ENCODE data around the gene GLI3.

GLI3 gene

DNA sequence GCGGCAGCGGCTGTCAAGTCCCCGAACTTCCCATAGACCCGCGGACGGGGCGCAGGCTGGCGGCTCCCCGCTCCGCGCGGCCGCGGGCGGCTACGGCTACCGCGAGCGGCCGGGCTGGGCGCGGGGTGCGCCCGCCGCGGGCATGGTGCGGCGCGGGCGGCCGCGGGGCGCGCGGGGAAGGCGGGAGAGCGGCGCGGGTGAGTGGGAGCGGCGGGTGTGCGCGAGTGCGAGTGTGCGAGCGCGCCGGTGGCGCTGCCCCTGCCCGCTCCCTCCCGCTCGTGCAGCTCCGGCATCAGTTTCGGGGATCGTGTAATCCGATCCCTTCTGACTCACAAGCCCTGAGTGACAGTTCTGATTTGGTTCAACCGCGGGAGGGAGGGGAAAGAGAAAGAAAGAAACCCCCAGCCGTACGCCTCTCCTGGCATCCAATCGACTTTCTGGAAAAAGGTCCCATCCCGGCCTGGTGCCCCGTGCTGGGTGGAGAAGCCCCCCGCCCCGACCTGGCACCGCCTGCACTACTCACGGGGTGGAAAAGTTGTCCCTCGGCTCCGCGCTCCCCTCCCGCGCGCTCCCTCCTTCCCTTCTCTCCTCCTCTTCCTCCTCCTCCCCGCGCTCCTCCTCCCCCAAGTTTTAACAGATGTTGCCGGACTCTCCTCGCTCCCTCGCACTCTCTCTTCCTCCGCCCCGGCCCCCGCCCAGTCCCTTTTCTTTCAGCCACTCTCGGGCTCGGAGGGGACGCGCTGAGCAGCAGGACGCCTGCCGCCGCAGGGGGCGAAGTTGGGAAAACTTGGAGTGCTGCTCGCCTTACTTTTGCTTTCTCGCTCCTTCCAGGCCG is at the start of gene GLI3:
GLI3 (minus strand) TSS at position 234 of the 835 bp plus-strand sequence. CDS start 13,956 bp downstream, outside the sequence.
- DNase-seq (ENCODE audit: low read depth in 1 of 2, low spot score in 1 of 2): no peak

DNA sequence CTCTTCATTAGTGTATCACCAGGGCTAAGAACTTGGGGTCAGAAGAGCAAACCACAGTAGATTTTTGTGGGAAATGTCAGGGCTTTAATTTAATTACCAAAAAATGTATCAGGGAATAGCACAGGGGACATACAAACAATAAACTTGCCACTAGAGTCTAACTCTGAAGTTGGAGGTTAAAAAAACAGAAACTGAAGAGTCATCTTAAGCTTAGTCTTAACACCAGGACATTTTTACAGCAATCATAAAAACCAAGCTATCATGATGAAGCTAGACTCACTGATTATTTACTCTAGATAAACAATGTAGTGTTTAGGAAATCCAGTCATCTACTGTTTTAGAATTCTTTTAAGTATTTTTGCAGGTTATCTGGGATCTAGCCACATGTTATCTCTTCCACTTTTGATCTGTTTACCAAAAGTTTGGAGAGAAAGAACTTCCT is 48.4 kb upstream of the GLI3 start:
- no peak for DNase-seq (ENCODE audit: low read depth in 1 of 2, low spot score in 1 of 2)

DNA sequence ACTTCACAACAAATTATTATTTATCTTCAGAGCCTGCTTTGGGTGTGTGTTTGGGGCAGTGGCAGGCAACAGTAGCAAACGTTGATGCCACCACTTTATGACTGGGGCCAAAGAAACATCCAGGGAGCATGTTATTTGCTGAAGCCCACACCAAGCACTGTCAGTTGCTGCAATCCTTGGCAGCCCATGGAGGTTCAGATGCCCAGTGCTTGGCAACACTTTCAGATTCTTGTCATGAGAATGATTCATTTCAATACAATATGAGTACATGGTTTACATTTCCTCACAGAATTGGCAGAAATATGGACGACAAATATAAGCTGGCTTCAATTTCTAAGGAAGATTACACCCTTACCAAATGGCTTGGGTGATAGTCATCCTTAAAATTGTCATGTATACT is 46.5 kb upstream of the GLI3 start:
- DNase-seq (ENCODE audit: low read depth in 1 of 2, low spot score in 1 of 2): no peak

DNA sequence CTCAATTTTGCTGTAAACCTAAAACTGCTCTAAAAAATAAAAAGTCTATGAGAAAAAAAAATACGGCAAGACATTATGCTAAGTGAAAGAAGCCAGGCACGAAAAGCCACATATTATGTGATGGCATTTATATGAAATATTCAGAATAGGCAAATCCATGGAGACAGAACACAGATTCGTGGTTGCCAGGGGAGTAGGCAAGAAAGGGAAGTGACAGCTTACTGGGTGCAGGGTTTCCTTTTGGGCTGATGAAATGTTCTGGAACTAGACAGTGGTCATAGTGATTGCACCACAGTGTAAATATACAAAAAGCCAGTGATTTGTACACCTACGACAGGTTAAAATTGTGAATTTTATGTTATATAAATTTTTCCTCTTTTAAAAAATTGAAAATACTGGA is 41.3 kb upstream of the GLI3 start:
- DNase-seq (ENCODE audit: low read depth in 1 of 2, low spot score in 1 of 2): no peak

DNA sequence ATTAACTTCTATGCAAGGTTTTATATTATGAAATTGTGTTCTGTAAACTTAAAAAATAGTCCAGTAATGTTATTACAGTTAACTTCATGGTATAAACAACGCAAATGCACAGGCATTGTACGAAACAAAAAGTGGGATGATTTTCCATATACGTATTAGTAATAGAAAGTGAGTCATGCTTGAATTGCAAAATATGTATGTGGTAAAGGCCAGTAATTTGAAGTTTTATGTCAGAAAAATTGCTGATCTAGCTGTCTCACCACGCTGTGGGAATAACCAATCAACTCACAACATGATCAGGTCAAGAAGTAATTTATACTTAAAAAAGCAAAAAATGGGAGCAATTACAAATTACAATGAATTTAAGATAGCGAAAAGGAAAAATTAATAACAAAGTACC is 37.0 kb upstream of the GLI3 start:
- DNase-seq (ENCODE audit: low read depth in 1 of 2, low spot score in 1 of 2): no peak

DNA sequence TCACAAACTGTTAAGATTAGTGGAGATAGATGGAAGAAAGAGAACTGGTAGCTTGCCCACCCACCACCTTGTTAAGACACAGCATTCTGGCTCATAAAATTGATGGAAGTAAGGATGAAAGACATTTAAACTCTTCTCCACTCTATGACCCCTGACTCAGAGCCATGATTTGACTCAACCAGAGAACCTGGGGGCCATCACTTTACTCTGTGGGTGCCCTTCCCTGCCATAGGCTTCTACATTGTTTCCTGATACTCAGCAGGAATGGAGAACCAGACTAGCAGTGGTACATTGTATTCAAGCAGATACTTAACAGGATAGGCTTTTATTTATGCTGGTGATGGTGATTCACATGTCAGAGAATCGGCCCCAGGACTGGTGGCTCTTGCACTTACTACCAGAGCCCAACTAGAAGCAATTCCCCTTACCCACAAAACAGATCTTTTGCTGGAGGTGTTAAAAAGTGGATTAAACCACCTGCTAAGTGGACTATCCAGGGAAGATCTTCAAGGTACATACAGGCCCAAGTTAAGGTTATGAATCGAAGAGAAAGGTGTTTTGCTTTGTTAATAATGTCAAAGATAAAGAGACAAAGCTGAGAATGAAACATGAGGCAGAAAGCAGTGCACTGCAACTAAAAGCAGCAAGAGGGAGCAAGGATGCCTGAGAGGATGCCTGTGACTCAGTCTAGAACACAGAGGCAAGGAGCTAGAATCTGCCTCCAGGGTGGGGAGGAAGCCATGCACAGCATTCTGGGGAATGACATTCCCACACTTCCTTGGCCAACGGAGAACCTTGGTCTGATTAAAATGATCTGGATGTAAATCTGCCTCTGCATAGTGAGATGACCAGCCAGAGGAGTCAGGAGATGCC is 36.0 kb upstream of the GLI3 start:
- no peak for DNase-seq (ENCODE audit: low read depth in 1 of 2, low spot score in 1 of 2)

DNA sequence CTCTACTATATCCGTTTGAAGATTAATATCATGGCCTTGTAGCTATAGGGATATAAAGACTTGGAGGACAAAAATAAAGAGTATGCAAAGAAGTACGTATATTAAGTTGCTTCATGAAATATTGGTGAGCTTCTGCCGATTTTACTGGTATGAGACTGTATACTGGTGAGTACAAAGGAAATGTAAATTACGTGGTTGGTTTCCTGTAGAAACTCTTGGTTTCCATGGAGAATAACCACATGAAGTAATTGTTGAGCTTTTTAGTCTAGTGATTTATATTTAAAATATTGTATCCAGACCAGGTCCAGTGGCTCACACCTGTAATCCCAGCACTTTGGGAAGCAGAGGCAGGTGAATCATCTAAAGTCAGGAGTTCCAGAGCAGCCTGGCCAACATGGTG is 32.2 kb upstream of the GLI3 start:
- no peak for DNase-seq (ENCODE audit: low read depth in 1 of 2, low spot score in 1 of 2)

DNA sequence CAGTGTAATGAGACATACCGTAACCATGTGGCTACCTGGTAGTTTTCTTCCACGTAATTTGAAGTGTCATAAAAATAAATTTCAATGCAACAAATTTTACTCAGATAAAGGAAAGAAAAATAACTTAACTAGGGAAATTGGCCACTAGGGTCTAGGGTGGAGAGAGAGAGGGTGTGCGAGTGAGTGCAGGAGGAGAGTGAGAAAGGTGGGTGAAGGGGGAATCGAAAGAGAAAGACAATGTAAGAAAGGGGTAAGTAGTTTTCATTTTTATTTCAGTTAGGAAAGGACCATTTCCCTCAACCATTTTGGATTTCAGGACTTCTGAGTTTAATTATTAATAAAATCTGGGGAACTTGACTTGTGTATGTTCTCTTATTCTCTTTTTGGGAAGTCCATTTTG is 27.7 kb upstream of the GLI3 start:
- DNase-seq (ENCODE audit: low read depth in 1 of 2, low spot score in 1 of 2): no peak

DNA sequence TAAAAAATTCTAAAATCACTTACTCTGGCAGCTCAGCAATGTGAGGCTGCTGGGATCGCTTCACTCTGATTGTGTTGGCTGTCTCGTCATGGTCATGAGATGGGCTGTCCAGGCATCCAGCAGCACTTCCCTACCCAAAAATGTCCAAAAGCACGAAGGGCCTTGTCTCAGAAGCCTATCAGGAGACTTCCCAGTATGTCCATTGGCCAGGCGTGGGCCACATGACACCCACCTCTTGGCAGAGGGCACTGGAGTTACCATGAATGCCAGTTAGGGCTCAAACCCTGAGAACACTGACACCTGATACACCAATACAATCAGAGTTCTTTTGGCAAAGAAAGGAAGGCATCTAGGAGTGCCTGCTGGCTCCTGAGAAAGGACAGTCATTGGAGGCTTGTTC is 27.0 kb upstream of the GLI3 start:
- no peak for DNase-seq (ENCODE audit: low read depth in 1 of 2, low spot score in 1 of 2)

DNA sequence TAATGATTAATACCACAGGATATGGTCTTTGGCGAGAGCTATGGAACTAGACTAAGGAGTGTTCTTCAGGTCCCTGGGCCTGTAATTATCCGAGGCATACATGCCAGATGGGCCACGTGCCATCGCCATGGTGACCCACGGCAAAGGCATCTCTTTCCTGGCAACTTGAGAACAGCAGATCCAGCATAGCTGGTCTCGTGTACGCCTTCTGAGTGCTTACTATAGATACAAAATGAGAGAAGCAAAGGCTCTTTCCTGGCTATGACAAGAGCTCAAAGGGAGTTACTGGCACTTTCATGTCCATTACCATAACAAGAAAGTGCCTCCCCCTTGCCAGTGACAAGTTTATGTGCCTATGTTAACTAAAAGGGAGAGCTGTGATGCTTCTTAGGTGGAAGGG is 26.0 kb upstream of the GLI3 start:
- DNase-seq (ENCODE audit: low read depth in 1 of 2, low spot score in 1 of 2): no peak

DNA sequence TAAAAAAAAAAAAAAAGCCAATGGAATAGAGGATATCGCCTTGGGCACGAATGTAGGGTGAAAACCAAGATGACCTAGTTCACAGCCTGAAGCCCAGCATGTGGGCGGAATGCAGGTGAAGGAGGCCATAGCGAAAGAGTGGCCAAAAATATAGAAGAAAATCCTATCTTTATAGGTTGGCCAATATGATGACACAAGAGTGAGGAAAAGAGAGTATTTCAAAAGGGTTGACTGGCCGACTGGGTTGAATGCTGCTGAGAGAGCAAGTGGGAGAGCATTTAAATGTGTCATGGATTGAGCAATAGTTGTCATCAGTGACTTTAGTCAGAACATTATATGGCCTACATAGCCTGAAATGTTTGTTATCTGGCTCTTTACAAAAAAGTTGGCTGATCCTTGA is 17.2 kb upstream of the GLI3 start:
- no peak for DNase-seq (ENCODE audit: low read depth in 1 of 2, low spot score in 1 of 2)

DNA sequence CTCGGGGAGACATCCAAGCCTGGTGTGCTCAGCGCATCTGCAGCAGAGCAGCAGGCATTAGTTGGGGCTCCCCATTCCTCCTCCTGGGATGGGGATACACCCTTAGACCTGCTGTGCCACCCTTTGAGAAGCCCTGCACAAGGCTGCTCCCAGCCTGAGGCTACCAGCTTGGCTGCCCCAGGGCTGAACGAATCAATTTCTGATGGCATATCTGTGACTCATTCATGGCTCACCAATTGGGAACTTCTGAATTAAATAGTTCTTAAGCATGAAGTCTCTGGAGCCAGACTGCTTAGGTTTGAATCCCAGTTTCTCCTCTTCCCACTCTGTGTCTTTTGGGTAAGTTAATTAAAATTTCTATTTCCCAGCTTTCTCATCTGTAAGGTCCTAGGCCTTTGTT is 16.3 kb upstream of the GLI3 start:
- no peak for DNase-seq (ENCODE audit: low read depth in 1 of 2, low spot score in 1 of 2)

DNA sequence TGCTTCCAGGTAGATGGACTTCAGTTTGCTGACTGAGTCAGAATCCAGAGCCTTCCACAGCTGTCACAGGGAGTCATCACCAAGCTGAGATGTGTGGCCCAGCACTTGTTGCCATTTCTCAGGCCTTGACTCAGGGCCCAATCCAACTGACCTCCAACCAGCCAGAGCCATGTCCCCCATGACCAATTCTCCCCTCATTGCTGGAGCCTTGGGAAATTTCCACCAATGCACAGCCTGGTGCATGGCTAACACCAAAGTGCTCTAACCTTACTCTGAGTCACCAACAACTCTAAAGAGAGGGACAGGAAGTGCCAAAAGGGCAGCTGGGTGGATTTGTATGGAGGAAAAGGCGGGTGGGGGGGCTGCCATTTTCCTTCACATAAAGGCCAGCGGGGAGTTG is 13.4 kb upstream of the GLI3 start:
- DNase-seq (ENCODE audit: low read depth in 1 of 2, low spot score in 1 of 2): no peak

DNA sequence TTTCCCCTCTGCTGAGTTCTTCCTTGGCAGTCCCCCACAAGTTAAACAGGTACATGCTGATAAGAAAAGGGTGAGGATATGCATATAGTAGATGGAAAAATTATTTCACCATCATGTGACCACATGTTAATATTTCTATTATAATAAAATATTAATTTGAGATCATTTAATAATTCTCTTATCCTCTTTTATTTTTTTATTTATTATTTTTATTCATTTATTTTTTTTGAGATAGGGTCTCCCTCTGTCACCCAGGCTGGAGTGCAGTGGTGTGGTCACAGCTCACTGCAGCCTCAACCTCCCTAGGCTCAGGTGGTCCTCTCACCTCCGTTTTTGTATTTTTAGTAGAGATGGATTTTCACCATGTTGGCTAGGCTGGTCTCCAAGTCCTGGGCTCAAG is 11.6 kb upstream of the GLI3 start:
- DNase-seq (ENCODE audit: low read depth in 1 of 2, low spot score in 1 of 2): no peak

DNA sequence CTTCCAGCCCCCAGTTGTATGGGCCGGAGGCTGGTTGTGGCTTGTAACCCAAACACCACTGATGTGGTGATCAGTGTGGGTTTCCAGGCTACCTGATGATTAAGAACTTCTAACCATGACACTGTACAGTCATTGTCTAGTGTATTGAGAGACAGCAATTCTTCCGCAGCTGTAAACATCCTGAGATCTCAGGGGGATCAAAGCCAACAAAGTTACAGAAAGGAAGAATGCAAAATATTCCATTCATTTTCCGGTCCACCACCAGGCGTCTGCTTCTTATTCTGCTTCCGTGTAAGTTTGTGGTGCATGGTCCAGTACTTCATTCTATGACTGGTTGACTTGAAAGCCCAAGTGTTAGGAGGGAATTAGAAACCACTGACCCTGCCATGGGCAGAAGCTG is 10.3 kb upstream of the GLI3 start:
- DNase-seq (ENCODE audit: low read depth in 1 of 2, low spot score in 1 of 2): no peak

DNA sequence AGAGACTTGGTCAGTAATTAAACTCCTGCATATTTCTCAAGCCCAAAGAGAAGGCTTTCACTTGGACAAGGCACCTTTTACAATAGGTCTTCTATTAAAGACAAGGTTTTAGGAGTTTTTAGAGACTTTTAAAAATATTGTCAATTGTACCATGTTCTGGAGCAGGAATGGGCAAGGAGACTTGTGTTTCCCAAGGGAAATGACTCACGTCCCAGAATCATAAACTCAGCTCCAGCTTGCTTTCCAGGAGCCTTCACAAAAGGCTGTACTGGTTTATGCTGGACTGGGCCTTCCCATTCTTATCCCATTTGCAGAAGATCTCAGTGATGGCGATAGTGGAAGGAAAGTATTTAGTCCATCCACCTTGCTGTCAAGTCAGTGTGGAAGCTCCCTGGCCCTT is 7.8 kb upstream of the GLI3 start:
- DNase-seq (ENCODE audit: low read depth in 1 of 2, low spot score in 1 of 2): no peak

DNA sequence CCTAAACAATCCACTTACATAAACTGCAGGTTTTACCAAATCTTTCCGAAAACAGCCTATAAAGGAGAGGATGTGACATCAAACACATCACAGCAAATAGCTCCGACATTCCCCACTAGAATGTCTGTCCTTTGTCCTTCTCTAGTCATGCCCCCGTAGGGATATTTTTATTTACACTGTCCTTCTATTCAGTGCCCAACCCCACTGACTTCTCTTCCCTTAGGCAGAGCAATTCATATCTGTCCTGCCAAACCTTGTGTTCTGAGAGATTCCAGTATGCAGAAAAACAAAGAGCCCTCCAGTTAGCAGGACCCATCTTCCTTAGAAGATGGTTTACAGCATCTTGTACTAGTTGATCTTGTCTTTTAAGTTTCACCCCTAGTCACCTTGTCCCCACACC is 5.4 kb upstream of the GLI3 start:
- no peak for DNase-seq (ENCODE audit: low read depth in 1 of 2, low spot score in 1 of 2)

DNA sequence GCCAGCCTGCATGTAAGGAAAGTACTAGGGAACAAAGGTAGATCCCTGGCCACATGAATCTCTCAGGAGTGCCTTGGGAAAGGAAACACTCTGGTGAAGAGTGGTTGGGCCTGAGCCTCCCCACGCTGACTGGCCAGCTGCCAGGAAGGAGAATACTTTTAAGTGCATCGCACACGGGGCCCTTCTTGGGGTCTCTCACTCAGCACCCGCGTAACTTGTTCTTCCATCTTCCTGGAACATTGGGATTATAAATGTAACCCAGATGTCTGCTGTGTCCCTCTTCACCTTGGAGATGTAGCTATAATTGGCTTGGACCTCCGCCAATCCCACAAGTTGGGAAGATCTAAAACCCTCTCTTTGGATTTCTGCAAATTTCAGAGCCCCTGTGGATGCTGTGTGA is 4.4 kb upstream of the GLI3 start:
- no peak for DNase-seq (ENCODE audit: low read depth in 1 of 2, low spot score in 1 of 2)

DNA sequence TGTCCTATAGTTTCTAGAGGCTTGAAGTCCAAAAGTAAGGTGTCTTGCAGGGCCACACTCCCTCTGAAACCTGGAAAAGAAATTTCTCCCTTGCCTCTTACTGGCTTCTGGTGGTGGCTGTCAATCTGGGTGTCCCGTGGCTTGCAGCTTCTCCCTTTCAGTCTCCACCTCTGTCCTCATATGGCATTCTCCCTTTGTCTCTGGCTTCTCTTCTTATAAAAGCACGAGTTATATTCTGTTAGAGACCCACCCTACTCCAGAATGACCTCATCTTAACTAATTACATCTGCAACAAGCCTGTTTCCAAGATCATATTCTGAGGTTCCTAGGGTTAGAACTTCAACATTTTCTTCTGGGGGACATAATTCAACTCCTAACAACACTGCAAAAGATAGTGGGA is 3.4 kb upstream of the GLI3 start:
- no peak for DNase-seq (ENCODE audit: low read depth in 1 of 2, low spot score in 1 of 2)

DNA sequence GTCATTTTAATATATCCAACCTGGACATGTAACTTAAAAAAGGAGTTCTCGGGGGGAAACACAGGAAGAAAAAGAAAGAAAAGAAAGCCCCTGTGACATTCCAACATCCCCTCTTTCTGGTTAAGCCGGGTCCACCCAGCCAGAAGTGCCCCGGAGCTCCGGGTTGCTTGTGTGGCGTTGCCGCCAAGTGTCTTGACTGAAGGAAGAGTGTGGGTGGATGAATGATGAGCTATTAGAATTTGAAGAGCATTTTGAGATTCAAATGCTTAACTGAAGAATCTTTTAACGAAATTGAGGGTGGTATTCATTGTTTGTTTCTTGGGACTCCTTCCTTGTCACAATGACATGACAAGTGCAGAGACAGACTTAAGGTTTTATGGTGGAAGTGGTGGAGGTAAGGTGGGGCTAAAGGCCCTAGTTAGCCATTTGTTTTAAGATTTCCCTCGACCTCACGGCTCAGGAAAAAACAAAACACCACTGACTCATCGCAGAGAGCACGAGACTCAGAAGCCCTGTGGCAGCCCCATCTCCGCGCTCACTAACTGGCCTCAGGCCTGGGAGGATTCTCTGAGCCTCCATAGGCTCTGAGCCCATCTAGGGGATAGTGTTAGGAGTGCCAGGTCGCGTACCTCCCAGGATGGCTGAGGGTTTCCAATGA is 1.8 kb upstream of the GLI3 start:
- DNase-seq (ENCODE audit: low read depth in 1 of 2, low spot score in 1 of 2): no peak

DNA sequence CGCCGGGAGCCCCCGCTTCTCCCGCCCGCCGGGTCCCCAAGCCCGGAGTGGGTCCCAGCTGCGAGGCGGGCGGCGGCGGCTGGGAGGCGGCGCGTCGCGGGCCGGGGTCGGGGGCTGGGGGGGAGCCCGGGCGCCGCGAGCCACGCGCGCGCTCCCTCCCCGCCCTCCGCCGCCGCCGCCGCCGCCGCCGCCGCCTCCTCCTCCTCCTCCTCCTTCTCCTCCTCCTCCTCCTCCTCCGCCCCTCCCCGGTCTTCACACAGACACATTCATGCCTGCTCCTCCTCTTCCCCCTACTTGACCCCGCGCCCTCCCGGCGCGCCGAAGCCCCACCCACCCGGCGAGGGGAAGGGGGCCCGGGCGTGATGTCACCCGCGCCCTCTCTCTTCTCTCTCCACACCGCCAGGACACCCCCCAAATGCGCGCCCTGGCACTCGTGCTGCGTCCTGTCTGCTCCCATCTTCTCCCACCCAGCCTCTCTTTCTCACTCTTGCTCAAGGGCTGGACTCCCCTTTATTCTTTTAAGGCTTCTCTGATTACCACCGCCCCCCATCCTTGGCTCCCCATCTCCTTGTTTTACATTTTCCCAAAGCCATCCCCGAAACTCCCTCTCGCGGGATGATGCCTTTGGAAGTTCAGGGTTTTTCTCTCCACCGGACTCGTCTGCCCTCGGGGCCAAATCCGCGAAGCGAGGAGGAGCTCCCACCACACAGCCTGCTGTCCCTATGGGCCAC is 967 bp upstream of the GLI3 start:
- DNase-seq (ENCODE audit: low read depth in 1 of 2, low spot score in 1 of 2): no peak

All from stimulated activated CD4-positive, alpha-beta T cell treated with anti-CD3 and anti-CD28 coated beads, Interleukin-15, amount 100 ng/mL, for 1 hour (primary cell).